ENCODE results near the gene TRIM47. TPM values are rescaled to one million over a fixed set of nuclear protein-coding genes. Genes with fewer than 3 reads are reported as not detected.

Gene TRIM47
- total RNA-seq, 1 experiment from 2014 or later = 0.95 TPM

- Histone ChIP-seq H3K4me3 (ENCODE audit: low read depth, low read length, poor library complexity, severe bottlenecking) (no peak overlapping the region), H3K9me3 (ENCODE audit: low read depth, low read length, poor library complexity, severe bottlenecking) (no peaks in the 10 kb centered on the region), H3K36me3 (ENCODE audit: insufficient read depth, low read length, poor library complexity, severe bottlenecking) (no peaks in the 10 kb centered on the region), H3K4me1 (ENCODE audit: insufficient read depth, low read length, poor library complexity, severe bottlenecking) (peaks cover 9% of the 10 kb centered on the region), H3K27me3 (replicated peaks; ENCODE audit: insufficient read depth, low read depth, low read length, poor library complexity) (no peaks in the 10 kb centered on the region), H3K27ac (ENCODE audit: low read depth, low read length, poor library complexity, severe bottlenecking) (no peak overlapping the region)
- no peak for DNase-seq (ENCODE audit: low spot score)
- no TSS peak for BruUV-seq (replicated peaks)
- intact Hi-C loops (cut with micrococcal nuclease; ENCODE audit: unreplicated experiment) = no loop called here
- ChIA-PET POLR2A (ENCODE audit: low non-redundant PET) (no interaction called here), CTCF (interaction anchor here (0.5 kb wide), 1 partner anchor 39 kb away, joined by 5 read pairs; no protein-coding TSS in a partner anchor)
- TF ChIP-seq EZH2 (IDR thresholded peaks at IDR 0.05; ENCODE audit: borderline replicate concordance, low read depth, low read length, poor library complexity, severe bottlenecking) = no peak
- TF ChIP-seq, protein P1, sequence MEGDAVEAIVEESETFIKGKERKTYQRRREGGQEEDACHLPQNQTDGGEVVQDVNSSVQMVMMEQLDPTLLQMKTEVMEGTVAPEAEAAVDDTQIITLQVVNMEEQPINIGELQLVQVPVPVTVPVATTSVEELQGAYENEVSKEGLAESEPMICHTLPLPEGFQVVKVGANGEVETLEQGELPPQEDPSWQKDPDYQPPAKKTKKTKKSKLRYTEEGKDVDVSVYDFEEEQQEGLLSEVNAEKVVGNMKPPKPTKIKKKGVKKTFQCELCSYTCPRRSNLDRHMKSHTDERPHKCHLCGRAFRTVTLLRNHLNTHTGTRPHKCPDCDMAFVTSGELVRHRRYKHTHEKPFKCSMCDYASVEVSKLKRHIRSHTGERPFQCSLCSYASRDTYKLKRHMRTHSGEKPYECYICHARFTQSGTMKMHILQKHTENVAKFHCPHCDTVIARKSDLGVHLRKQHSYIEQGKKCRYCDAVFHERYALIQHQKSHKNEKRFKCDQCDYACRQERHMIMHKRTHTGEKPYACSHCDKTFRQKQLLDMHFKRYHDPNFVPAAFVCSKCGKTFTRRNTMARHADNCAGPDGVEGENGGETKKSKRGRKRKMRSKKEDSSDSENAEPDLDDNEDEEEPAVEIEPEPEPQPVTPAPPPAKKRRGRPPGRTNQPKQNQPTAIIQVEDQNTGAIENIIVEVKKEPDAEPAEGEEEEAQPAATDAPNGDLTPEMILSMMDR (conservative IDR thresholded peaks at IDR 0.05; ENCODE audit: low read depth, low read length) = no peak
These were observed 44.0 kb downstream of the TRIM47 start for GRCh38 chr17:75834279-75834920.

GRCh38 chr17:75832652-75833400 lies 45.6 kb downstream of the TRIM47 start:
- DNase-seq (ENCODE audit: low spot score) = no peak
- Histone ChIP-seq H3K36me3 (ENCODE audit: insufficient read depth, low read length, poor library complexity, severe bottlenecking) (no peaks in the 10 kb centered on the region), H3K4me1 (ENCODE audit: insufficient read depth, low read length, poor library complexity, severe bottlenecking) (peaks cover 11% of the 10 kb centered on the region), H3K27me3 (replicated peaks; ENCODE audit: insufficient read depth, low read depth, low read length, poor library complexity) (no peaks in the 10 kb centered on the region), H3K27ac (ENCODE audit: low read depth, low read length, poor library complexity, severe bottlenecking) (no peak overlapping the region), H3K4me3 (ENCODE audit: low read depth, low read length, poor library complexity, severe bottlenecking) (no peak overlapping the region), H3K9me3 (ENCODE audit: low read depth, low read length, poor library complexity, severe bottlenecking) (no peaks in the 10 kb centered on the region)
- TF ChIP-seq, protein P1 (conservative IDR thresholded peaks at IDR 0.05; ENCODE audit: low read depth, low read length) = no peak
- TF ChIP-seq EZH2 (IDR thresholded peaks at IDR 0.05; ENCODE audit: borderline replicate concordance, low read depth, low read length, poor library complexity, severe bottlenecking) = no peak
- BruUV-seq (replicated peaks) = no TSS peak
- CTCF ChIA-PET = no interaction called here
- intact Hi-C loops (cut with micrococcal nuclease; ENCODE audit: unreplicated experiment) = no loop called here
- POLR2A ChIA-PET (ENCODE audit: low non-redundant PET) = no interaction called here

DNA sequence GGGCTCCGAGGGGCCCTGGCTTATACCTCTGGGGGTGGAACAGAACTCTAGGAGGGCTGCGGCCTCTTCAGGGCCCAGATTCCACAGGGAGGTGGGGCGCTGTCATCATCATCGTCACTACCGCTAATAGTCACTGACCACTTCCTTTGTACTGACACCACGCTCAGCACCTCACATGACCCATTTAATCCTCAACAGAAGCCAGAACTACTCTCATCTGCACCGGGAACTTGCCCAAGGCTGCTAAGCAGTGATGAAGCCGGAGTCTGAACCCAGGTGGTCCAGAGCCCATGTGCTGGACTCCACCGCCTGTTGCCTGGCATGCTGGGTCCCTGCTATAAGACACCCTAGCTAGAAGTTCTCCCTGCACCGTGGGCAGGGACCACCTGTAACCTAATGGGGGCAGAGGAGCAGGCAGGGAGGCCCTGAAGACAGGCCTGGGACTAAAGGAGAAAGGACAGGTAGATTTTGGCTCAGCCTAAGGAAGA lies 46.2 kb downstream of the TRIM47 start:
- CTCF ChIA-PET = no interaction called here
- TF ChIP-seq, protein P1 (conservative IDR thresholded peaks at IDR 0.05; ENCODE audit: low read depth, low read length) = no peak
- TF ChIP-seq EZH2 (IDR thresholded peaks at IDR 0.05; ENCODE audit: borderline replicate concordance, low read depth, low read length, poor library complexity, severe bottlenecking) = no peak
- Histone ChIP-seq H3K36me3 (ENCODE audit: insufficient read depth, low read length, poor library complexity, severe bottlenecking) (no peaks in the 10 kb centered on the region), H3K27ac (ENCODE audit: low read depth, low read length, poor library complexity, severe bottlenecking) (no peak overlapping the region), H3K4me1 (ENCODE audit: insufficient read depth, low read length, poor library complexity, severe bottlenecking) (peaks cover 17% of the 10 kb centered on the region), H3K27me3 (replicated peaks; ENCODE audit: insufficient read depth, low read depth, low read length, poor library complexity) (no peaks in the 10 kb centered on the region), H3K4me3 (ENCODE audit: low read depth, low read length, poor library complexity, severe bottlenecking) (no peak overlapping the region), H3K9me3 (ENCODE audit: low read depth, low read length, poor library complexity, severe bottlenecking) (no peaks in the 10 kb centered on the region)
- no TSS peak for BruUV-seq (replicated peaks)
- no peak for DNase-seq (ENCODE audit: low spot score)
- intact Hi-C loops (cut with micrococcal nuclease; ENCODE audit: unreplicated experiment) = no loop called here
- POLR2A ChIA-PET (ENCODE audit: low non-redundant PET) = no interaction called here

Measured in A673 (cell line).